H1 (cell line): ENCODE data around the gene NCK2.

Source experiments
- CEBPB ChIP-seq: IDR thresholded peaks from 2 replicates; pipeline ENCODE4 v1.6.1; 2012; ENCODE audit warnings: low read depth, low read length
- CTCF ChIP-seq, 3 experiments: IDR thresholded peaks; 1 replicate in 2 of 3; 2 replicates in 1 of 3; pipeline versions ENCODE4 v1.5.1 to v1.6.1; 2011; ENCODE audit warnings: low read length in 3 of 3, mild to moderate bottlenecking in 3 of 3, inconsistent platforms in 2 of 3, low read depth in 1 of 3, moderate library complexity in 1 of 3; ENCODE audit not compliant: insufficient read depth in 1 of 3; ENCODE audit errors: control extremely low read depth in 1 of 3
- EZH2 ChIP-seq: fragments of 200-600 bp; sonication (generic); IDR thresholded peaks from 2 replicates; pipeline ENCODE4 v1.7.1; 2012; ENCODE audit warnings: low read depth, mild to moderate bottlenecking, moderate library complexity, low read length, inconsistent platforms; ENCODE audit not compliant: severe bottlenecking
- KDM5A ChIP-seq: fragments of 200-600 bp; IDR thresholded peaks from 2 replicates; pipeline ENCODE4 v1.7.1; 2012; ENCODE audit warnings: mild to moderate bottlenecking, low read length, inconsistent platforms, mixed read lengths
- POLR2A ChIP-seq, 2 experiments: IDR thresholded peaks; 1 replicate in 1 of 2; 2 replicates in 1 of 2; pipeline ENCODE4 v1.6.1; 2011; ENCODE audit warnings: low read depth in 2 of 2, low read length in 2 of 2, mild to moderate bottlenecking in 2 of 2; ENCODE audit errors: control extremely low read depth in 1 of 2
- POLR2AphosphoS5 ChIP-seq: IDR thresholded peaks from 2 replicates; pipeline ENCODE4 v1.6.1; 2011; ENCODE audit warnings: low read depth, low read length
- SP1 ChIP-seq: IDR thresholded peaks from 2 replicates; pipeline ENCODE4 v1.6.1; 2011; ENCODE audit warnings: low read depth, low read length
- USF2 ChIP-seq: IDR thresholded peaks from 2 replicates; pipeline ENCODE4 v1.6.1; 2011; ENCODE audit warnings: low read length, improper control_type of control experiment
- YY1 ChIP-seq: IDR thresholded peaks from 2 replicates; pipeline ENCODE4 v1.6.1; 2011; ENCODE audit warnings: low read depth, mild to moderate bottlenecking, low read length

- TF ChIP-seq CTCF (IDR thresholded peaks at IDR 0.05; ENCODE audit: control extremely low read depth in 1 of 3, insufficient read depth in 1 of 3, low read depth in 1 of 3, low read length in 3 of 3) (no peak), CEBPB (no peak), POLR2A (IDR thresholded peaks at IDR 0.05; ENCODE audit: control extremely low read depth in 1 of 2, low read depth in 2 of 2, low read length in 2 of 2) (no peak), SP1 (no peak), EZH2 (no peak), KDM5A (no peak), USF2 (no peak), YY1 (no peak), POLR2AphosphoS5 (no peak)
Measured at GRCh38 chr2:105754994-105755393, 10.3 kb downstream of the NCK2 start.
